Thymus (tissue), 11 donors: ENCODE measurements around the gene CCDC57. TPM values are rescaled to one million over a fixed set of nuclear protein-coding genes. Genes with fewer than 3 reads are reported as not detected.

ENCODE experiments used
- DNase-seq, 9 donors: peaks; one replicate each; pipeline ENCODE4 v3.0.0-alpha.2; 2013; ENCODE audit warnings: low spot score in 9 of 9, low read depth in 6 of 9, missing footprints in 1 of 9
- H3K27ac ChIP-seq, 2 donors: one replicate each; pipeline ENCODE4 v1.5.1; 2013; ENCODE audit warnings: control low read depth in 1 of 2, low read depth in 1 of 2, low read length in 1 of 2, mild to moderate bottlenecking in 1 of 2, moderate library complexity in 1 of 2
- H3K27me3 ChIP-seq, 2 donors: one replicate each; pipeline ENCODE4 v1.5.1; 2013; ENCODE audit warnings: low read length in 1 of 2; ENCODE audit not compliant: control insufficient read depth in 2 of 2, insufficient read depth in 1 of 2
- H3K36me3 ChIP-seq, 2 donors: one replicate each; pipeline ENCODE4 v1.5.1; 2013; ENCODE audit warnings: low read length in 1 of 2, mild to moderate bottlenecking in 1 of 2, moderate library complexity in 1 of 2; ENCODE audit not compliant: control insufficient read depth in 2 of 2, insufficient read depth in 2 of 2
- H3K4me1 ChIP-seq, 2 donors: one replicate each; pipeline ENCODE4 v1.5.1; 2013; ENCODE audit warnings: low read length in 2 of 2; ENCODE audit not compliant: control insufficient read depth in 2 of 2, insufficient read depth in 2 of 2
- H3K4me3 ChIP-seq, 2 donors: one replicate each; pipeline ENCODE4 v1.5.1; 2013; ENCODE audit warnings: low read length in 2 of 2, control low read depth in 1 of 2, mild to moderate bottlenecking in 1 of 2
- H3K9me3 ChIP-seq, 2 donors: one replicate each; pipeline ENCODE4 v1.5.1; 2013; ENCODE audit warnings: low read length in 1 of 2, mild to moderate bottlenecking in 1 of 2; ENCODE audit not compliant: control insufficient read depth in 2 of 2, insufficient read depth in 1 of 2
- WGBS: extraction: QIAGEN DNeasy Blood & Tissue Kit; methylation state at CpG from one replicate; pipeline ENCODE4 v1.1.7; 2013; 5-methylcytosine and 5-hydroxymethylcytosine counted together
- polyA plus RNA-seq: library from polyadenylated mRNA; stranded (reverse); fragments of 200-250 nt; gene quantifications from one replicate; pipeline ENCODE4 v1.2.3, GENCODE V29; 2013
- total RNA-seq: library from RNA; stranded (reverse); fragments of 120-200 nt; gene quantifications from one replicate; pipeline ENCODE4 v1.2.4, GENCODE V29; 2013
- donor health status: healthy.

CCDC57 gene
- total and polyA plus RNA-seq, 2 donors = 39.3 to 122 TPM

DNA sequence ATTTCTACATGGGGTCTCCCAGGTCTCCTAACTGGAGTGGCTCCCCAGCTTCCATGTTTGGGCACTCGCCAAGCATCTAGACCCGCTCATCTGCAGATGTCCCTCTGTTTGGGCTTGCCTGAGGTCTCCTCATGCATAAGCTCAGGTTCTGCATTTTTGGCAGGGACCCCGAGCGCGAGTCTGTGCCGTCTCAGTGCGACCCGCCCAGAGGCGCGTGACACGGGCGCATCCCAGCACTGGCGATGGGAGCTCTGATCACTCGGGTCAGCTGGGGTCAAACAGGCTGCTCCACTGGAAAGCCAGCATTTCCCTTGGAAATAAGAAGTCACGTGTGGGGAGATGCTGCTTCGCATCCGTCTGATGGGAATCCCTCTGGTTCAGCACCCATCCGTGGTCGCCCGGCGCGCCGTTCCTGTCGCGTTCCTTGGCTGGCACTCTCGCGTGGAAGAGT is 57.7 kb downstream of the CCDC57 start:
- H3K27me3 ChIP-seq = no peaks in the 10 kb centered on the region

DNA sequence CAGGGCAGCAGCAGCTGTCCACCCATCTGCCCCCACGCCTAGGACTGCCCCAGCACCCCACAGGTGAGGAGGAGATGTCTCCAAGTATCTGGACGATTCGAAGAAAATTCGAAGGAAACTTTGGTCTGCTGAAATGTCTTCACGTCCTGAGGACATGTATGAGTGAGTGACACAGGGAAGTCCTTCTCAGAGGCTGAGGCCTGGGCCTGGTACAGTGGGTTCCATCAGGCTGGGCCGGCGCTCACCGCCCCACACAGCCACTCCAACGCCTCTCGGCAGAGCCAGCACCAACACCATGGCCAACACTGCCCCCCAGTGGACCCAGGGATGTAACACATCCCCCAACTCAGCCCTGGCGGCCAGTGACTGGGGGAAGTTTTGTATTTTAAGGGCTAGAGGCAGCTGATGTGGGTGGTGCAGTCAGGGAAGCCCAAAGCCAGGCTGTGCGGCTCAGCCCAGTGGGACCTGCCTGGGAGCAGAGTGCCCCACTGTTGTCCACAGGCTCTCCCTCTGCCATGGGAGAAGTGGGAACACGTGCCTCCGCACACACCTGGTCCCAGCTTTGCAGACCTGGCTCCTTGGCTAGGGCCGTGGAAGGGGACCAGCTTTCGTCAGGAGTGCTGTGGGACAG is 58.8 kb downstream of the CCDC57 start:
- WGBS = 63% methylated on average over 16 of the region's 16 CpGs
- H3K36me3 ChIP-seq = peaks cover 8 to 21% of the 10 kb centered on the region in 2 donors
- peaks cover 7 to 26% of the 10 kb centered on the region in 2 donors for H3K4me1 ChIP-seq
- peaks cover 2 to 9% of the 10 kb centered on the region in 2 donors for H3K9me3 ChIP-seq
- H3K4me3 ChIP-seq = no peak overlapping the region
- H3K27me3 ChIP-seq = no peaks in the 10 kb centered on the region
- peak; percentile 36 to 88 (median 71) for DNase-seq
- H3K27ac ChIP-seq = no peak overlapping the region

More for the DNA sequence above, 57.7 kb downstream of the CCDC57 start:
- H3K4me3 ChIP-seq = no peak overlapping the region
- H3K9me3 ChIP-seq = peaks cover 0 to 6% of the 10 kb centered on the region in 2 donors
- DNase-seq = no peak
- peaks cover 7 to 26% of the 10 kb centered on the region in 2 donors for H3K4me1 ChIP-seq
- peaks cover 11 to 21% of the 10 kb centered on the region in 2 donors for H3K36me3 ChIP-seq
- H3K27ac ChIP-seq = no peak overlapping the region
- 95% methylated on average over 27 of the region's 27 CpGs for WGBS

DNA sequence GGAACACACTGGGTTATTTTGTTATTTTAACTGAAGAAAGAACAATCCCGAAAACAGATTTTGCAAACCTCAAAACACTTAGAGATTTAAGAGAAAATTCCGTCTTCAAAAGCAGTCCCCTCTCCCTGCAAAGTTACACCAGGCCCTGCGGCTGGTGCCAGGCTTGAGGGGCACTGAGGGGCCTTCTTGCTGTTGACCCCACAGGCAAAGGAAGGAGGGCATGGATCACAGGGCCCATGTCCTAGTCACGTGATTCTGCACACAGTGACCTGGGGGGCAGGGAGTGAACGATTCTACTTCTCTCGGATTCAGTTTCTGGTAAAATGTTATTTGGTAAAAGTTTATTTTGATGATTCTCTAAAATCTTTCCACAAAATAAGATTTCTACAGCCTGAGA is 59.3 kb downstream of the CCDC57 start:
- H3K4me1 ChIP-seq = peaks cover 7 to 26% of the 10 kb centered on the region in 2 donors
- peaks cover 2 to 9% of the 10 kb centered on the region in 2 donors for H3K9me3 ChIP-seq
- DNase-seq = no peak
- H3K27me3 ChIP-seq = no peaks in the 10 kb centered on the region
- WGBS = 94% methylated on average over 6 of the region's 6 CpGs
- H3K36me3 ChIP-seq = peaks cover 8 to 21% of the 10 kb centered on the region in 2 donors
- H3K27ac ChIP-seq = no peak overlapping the region
- H3K4me3 ChIP-seq = no peak overlapping the region

DNA sequence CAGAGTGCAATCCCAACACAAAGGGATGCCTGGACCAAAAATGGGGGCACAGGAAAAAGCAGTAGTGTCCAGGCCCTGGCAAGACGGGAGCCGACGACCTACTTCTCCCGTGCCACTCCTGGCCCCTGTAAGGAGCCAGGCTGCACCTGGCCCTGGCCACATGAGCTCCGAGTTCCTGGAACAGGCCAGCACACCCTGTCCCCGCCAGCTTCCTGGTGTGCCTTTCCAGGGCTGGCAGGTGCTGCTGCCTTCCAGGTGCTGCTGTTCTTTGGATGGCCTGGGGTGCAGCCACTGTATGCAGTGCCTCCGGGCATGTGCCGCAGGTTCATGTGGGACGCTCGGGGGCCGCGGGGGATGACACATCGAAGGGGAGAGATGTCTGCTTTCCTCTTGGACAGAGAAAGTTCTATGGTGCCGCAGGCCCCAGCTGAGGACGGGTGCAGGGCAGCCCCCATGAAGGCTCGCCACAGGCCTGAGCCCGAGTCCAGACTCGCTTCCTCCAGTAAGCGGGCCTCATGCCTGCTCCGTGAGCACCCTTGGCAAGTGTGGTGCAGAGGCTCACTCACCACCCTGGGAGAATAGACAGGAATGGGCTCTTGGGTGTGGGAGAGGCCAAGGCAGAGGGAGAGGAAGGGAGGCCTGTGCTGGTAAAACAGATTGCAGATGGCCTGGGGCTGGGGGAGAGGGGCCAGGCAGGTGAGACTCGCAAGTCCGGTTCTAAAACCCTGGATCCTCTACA is 59.9 kb downstream of the CCDC57 start:
- Histone ChIP-seq H3K9me3 (peaks cover 2 to 9% of the 10 kb centered on the region in 2 donors), H3K4me1 (peaks cover 7 to 26% of the 10 kb centered on the region in 2 donors), H3K4me3 (no peak overlapping the region), H3K27me3 (no peaks in the 10 kb centered on the region), H3K27ac (no peak overlapping the region), H3K36me3 (peaks cover 8 to 21% of the 10 kb centered on the region in 2 donors)
- no peak for DNase-seq
- 91% methylated on average over 22 of the region's 22 CpGs for WGBS

DNA sequence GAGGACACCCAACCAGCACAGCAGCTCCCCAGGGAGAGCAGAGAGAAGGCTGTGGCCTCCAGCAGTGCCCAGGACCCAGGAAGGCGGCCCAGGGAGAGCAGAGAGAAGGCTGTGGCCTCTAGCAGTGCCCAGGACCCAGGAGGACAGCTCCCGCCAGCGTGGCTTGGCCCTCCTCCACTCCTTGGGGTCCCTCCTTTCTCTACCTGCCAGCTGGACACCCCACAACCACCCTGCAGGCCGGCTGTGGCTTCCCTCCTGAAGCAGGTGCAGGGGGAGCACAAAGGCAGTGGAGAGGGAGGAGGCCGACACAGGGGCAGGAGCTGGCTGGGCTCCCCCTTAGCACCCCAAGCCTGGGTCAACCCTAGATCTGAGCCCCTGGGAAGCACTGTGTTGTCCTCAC is 60.5 kb downstream of the CCDC57 start:
- H3K27me3 ChIP-seq = no peaks in the 10 kb centered on the region
- H3K4me1 ChIP-seq = peaks cover 7 to 26% of the 10 kb centered on the region in 2 donors
- 98% methylated on average over 5 of the region's 5 CpGs for WGBS
- no peak overlapping the region for H3K4me3 ChIP-seq
- no peak for DNase-seq
- H3K36me3 ChIP-seq = peaks cover 6 to 21% of the 10 kb centered on the region in 2 donors
- H3K9me3 ChIP-seq = peaks cover 2 to 9% of the 10 kb centered on the region in 2 donors
- no peak overlapping the region for H3K27ac ChIP-seq

DNA sequence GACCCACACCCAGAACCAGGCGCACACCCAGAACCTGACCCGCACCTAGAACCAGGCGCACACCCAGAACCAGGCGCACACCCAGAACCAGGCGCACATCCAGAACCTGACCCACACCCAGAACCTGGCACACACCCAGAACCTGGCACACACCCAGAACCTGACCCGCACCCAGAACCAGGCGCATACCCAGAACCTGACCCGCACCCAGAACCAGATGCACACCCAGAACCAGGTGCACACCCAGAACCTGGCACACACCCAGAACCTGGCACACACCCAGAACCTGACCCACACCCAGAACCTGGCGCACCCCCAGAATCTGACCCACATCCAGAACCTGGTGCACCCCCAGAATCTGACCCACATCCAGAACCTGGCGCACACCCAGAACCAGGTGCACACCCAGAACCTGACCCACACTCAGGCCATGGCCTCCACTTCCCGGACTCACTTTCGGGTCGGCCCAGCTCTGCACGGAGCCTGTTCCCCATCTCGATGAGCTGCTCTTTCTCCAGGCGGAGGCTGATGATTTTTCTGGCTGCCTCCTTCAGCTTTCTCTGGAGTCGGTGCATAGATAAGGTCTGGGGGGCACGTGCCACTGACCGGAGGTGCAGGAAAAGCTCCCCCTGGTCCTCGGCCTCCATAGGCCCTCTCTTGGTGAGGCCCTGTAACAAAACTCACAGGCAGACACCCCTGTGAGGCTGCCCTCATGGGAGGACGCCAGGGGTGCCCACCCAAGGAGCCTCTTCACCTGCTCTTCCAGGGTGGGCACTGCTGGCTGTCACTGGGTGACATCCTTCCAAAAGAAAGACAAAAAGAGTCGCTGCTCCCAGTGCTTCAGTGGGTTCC is 61.3 kb downstream of the CCDC57 start:
- Histone ChIP-seq H3K9me3 (peaks cover 2 to 9% of the 10 kb centered on the region in 2 donors), H3K27ac (no peak overlapping the region), H3K4me3 (no peak overlapping the region), H3K36me3 (peaks cover 0 to 17% of the 10 kb centered on the region in 2 donors), H3K4me1 (peaks cover 7 to 26% of the 10 kb centered on the region in 2 donors), H3K27me3 (no peaks in the 10 kb centered on the region)
- 93% methylated on average over 22 of the region's 22 CpGs for WGBS
- DNase-seq = no peak

DNA sequence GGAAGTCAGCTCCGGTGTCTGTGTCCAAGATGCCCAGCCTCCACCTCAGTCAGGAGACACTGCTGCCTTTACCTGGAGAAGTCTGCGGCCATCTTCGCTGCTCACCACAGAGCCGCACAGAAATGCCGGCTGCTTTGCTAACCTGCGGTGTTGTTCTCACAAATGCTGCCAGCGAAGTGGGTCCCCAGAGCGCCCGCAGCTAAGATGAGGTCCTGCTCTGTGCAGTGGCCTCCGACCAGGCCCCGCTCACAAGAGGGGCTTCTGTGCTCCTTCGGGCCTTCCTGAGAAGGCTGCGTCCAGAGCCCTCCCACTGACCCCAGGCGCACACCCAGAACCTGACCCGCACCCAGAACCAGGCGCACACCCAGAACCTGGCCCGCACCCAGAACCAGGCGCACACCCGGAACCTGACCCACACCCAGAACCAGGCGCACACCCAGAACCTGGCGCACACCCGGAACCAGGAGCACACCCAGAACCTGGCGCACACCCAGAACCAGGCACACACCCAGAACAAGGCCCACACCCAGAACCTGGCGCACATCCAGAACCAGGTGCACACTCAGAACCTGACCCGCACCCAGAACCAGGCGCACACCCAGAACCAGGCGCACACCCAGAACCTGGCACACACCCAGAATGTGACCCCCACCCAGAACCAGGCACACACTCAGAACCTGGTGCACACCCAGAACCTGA is 63.1 kb downstream of the CCDC57 start:
- Histone ChIP-seq H3K9me3 (peaks cover 2 to 9% of the 10 kb centered on the region in 2 donors), H3K4me3 (no peak overlapping the region), H3K4me1 (peaks cover 7 to 24% of the 10 kb centered on the region in 2 donors), H3K27ac (no peak overlapping the region), H3K27me3 (no peaks in the 10 kb centered on the region), H3K36me3 (peaks cover 0 to 5% of the 10 kb centered on the region in 2 donors)
- DNase-seq = no peak
- WGBS = 93% methylated on average over 27 of the region's 27 CpGs

DNA sequence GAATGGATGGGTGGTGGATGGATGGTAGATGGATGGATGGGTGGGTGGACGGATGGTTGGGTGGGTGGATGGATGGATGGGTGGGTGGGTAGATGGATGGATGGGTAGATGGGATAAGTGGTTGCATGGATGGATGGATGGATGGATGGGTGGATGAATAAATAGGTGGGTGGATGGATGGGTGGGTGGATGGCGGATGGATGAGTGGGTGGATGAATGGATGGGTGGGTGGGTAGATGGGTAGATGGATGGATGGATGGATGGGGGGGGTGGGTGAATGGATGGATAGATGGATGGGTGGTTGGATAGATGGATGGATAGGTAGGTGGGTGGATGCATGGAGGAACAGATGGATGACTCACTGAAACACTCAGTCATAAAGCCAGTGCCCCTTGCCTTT is 63.6 kb downstream of the CCDC57 start:
- 99% methylated on average over 2 of the region's 2 CpGs for WGBS

More for the DNA sequence above, 63.6 kb downstream of the CCDC57 start:
- DNase-seq = no peak
- H3K27me3 ChIP-seq = no peaks in the 10 kb centered on the region
- peaks cover 2 to 9% of the 10 kb centered on the region in 2 donors for H3K9me3 ChIP-seq
- H3K4me1 ChIP-seq = peaks cover 5 to 20% of the 10 kb centered on the region in 2 donors
- no peak overlapping the region for H3K27ac ChIP-seq
- H3K36me3 ChIP-seq = no peaks in the 10 kb centered on the region
- H3K4me3 ChIP-seq = no peak overlapping the region
